Neutrophil (primary cell): ENCODE data around the gene SOD3.

Experiments
- H3K27ac ChIP-seq: fragments of 200-600 bp; sonication (generic); 2 replicates; pipeline ENCODE4 v1.5.1; 2016; ENCODE audit warnings: mild to moderate bottlenecking, moderate library complexity
- H3K27me3 ChIP-seq: fragments of 200-600 bp; sonication (generic); 2 replicates; pipeline ENCODE4 v1.6.0; 2016; ENCODE audit warnings: mild to moderate bottlenecking
- H3K36me3 ChIP-seq: fragments of 200-600 bp; sonication (generic); 2 replicates; pipeline ENCODE4 v1.5.1; 2017
- H3K4me1 ChIP-seq, 2 experiments: fragments of 200-600 bp in 1 of 2; sonication (generic) in 1 of 2; 1 replicate in 1 of 2; 2 replicates in 1 of 2; pipeline versions ENCODE4 v1.5.1 to v1.6.1; 2013 to 2016; ENCODE audit warnings: low read depth in 1 of 2, low read length in 1 of 2, mild to moderate bottlenecking in 1 of 2, moderate library complexity in 1 of 2; ENCODE audit not compliant: control insufficient read depth in 1 of 2, insufficient read depth in 1 of 2
- H3K4me3 ChIP-seq, 2 experiments: fragments of 200-600 bp in 1 of 2; sonication (generic) in 1 of 2; 1 replicate in 1 of 2; 2 replicates in 1 of 2; pipeline ENCODE4 v1.5.1; 2013 to 2016; ENCODE audit warnings: low read depth in 1 of 2, low read length in 1 of 2, mild to moderate bottlenecking in 1 of 2, moderate library complexity in 1 of 2
- H3K9me3 ChIP-seq: fragments of 200-600 bp; sonication (generic); 2 replicates; pipeline ENCODE4 v1.5.1; 2016
- TF ChIP-seq, protein P1 (sequence below): fragments of 200-600 bp; sonication (generic); IDR thresholded peaks from 2 replicates; pipeline ENCODE4 v1.5.1; 2016; ENCODE audit warnings: antibody characterized with exemption

The SOD3 gene

DNA sequence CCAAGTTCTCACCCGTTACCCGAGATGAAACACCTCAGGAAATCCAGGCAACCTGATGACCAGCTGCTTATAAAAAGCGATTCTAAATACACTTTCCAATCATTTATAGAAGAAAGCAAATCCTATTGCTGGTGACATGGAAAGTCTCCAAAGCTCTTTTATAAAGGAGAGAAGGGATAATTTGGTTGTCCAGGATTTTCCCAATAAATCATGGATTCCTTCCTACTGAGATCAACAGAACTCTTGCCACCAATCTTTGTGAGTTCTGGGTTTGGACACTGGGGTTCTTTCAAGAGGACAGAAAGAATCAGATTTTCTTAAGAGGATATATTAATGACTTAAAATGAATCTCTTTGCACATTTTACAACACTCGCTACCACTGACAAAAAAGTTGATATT, 24.7 kb upstream of the SOD3 start:
- Histone ChIP-seq H3K9me3 (no peaks in the 10 kb centered on the region), H3K36me3 (no peaks in the 10 kb centered on the region), H3K4me3 (no peak overlapping the region), H3K4me1 (no peaks in the 10 kb centered on the region), H3K27me3 (no peaks in the 10 kb centered on the region), H3K27ac (no peak overlapping the region)
- TF ChIP-seq, protein P1, sequence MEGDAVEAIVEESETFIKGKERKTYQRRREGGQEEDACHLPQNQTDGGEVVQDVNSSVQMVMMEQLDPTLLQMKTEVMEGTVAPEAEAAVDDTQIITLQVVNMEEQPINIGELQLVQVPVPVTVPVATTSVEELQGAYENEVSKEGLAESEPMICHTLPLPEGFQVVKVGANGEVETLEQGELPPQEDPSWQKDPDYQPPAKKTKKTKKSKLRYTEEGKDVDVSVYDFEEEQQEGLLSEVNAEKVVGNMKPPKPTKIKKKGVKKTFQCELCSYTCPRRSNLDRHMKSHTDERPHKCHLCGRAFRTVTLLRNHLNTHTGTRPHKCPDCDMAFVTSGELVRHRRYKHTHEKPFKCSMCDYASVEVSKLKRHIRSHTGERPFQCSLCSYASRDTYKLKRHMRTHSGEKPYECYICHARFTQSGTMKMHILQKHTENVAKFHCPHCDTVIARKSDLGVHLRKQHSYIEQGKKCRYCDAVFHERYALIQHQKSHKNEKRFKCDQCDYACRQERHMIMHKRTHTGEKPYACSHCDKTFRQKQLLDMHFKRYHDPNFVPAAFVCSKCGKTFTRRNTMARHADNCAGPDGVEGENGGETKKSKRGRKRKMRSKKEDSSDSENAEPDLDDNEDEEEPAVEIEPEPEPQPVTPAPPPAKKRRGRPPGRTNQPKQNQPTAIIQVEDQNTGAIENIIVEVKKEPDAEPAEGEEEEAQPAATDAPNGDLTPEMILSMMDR = no peak

DNA sequence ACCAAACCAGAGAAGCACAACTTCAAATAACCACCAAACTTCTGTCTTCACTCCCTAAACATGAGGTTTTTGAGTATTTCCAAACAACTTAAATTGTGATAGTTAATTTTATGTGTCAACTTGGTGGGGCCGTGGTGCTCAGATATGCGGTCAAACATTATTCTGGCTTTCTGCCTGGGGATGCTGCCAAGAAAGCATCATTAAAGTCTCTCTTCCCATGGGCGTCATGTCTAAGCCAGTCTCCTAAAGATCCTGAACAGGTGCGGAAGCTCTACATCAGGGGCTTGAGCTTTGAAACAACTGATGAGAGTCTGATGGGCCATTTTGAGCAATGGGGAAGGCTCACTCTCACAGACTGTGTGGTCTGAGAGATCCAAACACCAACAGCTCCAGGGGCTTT, 24.1 kb upstream of the SOD3 start:
- no peak overlapping the region for H3K4me3 ChIP-seq
- H3K36me3 ChIP-seq = no peaks in the 10 kb centered on the region
- H3K4me1 ChIP-seq = no peaks in the 10 kb centered on the region
- H3K27me3 ChIP-seq = no peaks in the 10 kb centered on the region
- TF ChIP-seq, protein P1 = no peak
- no peaks in the 10 kb centered on the region for H3K9me3 ChIP-seq
- no peak overlapping the region for H3K27ac ChIP-seq

DNA sequence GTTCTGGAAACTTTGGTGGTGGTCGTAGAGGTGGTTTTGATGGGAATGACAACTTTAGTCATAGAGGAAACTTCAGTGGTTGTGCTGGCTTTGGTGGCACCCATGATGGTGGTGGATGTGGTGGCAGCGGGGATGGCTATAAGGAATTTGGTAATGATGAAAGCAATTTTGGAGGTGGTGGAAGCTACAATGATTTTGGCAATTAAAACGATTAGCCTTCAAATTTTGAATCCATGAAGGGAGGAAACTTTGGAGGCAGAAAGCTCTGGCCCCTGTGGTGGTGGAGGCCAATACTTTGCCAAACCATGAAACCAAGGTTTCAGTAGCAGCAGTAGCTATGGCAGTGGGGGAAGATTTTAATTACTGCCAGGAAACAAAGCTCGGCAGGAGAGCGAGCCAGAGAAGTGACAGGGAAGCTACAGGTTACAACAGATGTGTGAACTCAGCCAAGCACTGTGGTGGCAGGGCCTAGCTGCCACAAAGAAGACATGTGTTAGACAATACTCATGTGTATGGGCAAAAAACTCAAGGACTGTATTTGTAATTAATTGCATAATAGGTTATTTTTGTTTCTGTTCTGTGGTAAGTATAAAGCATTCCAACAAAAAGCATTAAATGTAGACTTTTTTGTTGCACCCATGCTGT, 23.2 kb upstream of the SOD3 start:
- Histone ChIP-seq H3K9me3 (no peaks in the 10 kb centered on the region), H3K36me3 (no peaks in the 10 kb centered on the region), H3K4me3 (no peak overlapping the region), H3K27ac (no peak overlapping the region), H3K4me1 (no peaks in the 10 kb centered on the region), H3K27me3 (no peaks in the 10 kb centered on the region)
- TF ChIP-seq, protein P1 = no peak

DNA sequence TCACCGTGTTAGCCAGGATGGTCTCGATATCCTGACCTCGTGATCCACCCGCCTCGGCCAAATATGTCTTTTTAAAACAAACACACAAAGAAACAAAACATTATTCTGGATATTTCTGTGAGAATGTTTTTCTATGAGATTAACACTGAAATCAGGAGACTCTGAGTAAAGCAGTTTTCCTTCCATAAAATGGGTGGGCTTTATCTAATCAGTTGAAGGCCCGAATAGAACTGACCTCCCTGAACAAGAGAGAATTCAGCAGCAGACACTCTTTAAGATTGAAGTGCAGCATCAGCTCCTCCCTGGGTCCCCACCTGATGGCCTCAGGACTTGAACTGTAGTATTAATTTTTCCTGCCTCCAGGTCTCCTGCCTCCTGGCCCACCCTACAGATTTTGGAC, 22.4 kb upstream of the SOD3 start:
- Histone ChIP-seq H3K4me3 (no peak overlapping the region), H3K36me3 (no peaks in the 10 kb centered on the region), H3K27me3 (no peaks in the 10 kb centered on the region), H3K9me3 (no peaks in the 10 kb centered on the region), H3K27ac (no peak overlapping the region), H3K4me1 (no peaks in the 10 kb centered on the region)
- TF ChIP-seq, protein P1 = no peak

DNA sequence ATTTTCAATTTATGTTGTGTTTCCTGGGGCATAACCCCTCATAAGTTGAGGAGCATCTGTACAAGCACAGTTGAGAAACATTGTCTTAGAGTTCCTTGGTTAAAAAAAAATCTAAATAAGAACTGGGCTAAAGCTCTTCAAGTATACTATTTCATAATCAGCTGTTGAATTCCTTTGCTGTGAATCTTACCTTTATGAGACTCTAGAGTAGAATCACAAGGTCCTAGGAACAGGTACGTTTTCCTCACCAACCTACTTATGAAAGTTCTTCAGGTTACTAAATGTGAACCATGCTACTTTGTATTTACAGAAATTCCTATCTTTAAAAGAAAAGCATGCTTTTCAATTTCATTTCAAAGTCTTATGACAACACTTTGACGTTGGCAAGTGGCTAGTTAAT, 20.9 kb upstream of the SOD3 start:
- TF ChIP-seq, protein P1 = no peak
- no peak overlapping the region for H3K4me3 ChIP-seq
- H3K4me1 ChIP-seq = no peaks in the 10 kb centered on the region
- no peaks in the 10 kb centered on the region for H3K36me3 ChIP-seq
- H3K27ac ChIP-seq = no peak overlapping the region
- H3K9me3 ChIP-seq = no peaks in the 10 kb centered on the region
- H3K27me3 ChIP-seq = no peaks in the 10 kb centered on the region
